SU-DHL-6 (cell line): Measurements from ENCODE around the gene DNAJC10.

ENCODE experiments used
- H2AFZ ChIP-seq: fragments of 200-600 bp; sonication (generic); 2 replicates; pipeline ENCODE4 v1.6.1; 2014; ENCODE audit warnings: low read depth, mild to moderate bottlenecking, moderate library complexity, mixed read lengths, antibody characterized with exemption, low read length; ENCODE audit not compliant: severe bottlenecking
- H3F3A ChIP-seq: fragments of 200-600 bp; shearing (Covaris generic); 2 replicates; pipeline ENCODE4 v1.6.0; 2016; ENCODE audit warnings: antibody characterized with exemption, mild to moderate bottlenecking; ENCODE audit not compliant: insufficient read depth
- H3K27ac ChIP-seq: fragments of 200-600 bp; sonication (generic); 2 replicates; pipeline ENCODE4 v1.5.1; 2016; ENCODE audit warnings: low read depth, mild to moderate bottlenecking, low read length, moderate library complexity, mixed read lengths
- H3K27me3 ChIP-seq: fragments of 200-600 bp; sonication (generic), shearing (Covaris generic); 2 replicates; pipeline ENCODE4 v1.6.0; 2014; ENCODE audit warnings: mild to moderate bottlenecking, low read length
- H3K36me3 ChIP-seq: fragments of 200-600 bp; sonication (generic); 2 replicates; pipeline ENCODE4 v1.6.1; 2014; ENCODE audit warnings: mild to moderate bottlenecking, low read length, mixed read lengths
- H3K4me2 ChIP-seq: fragments of 300-600, 200-600 bp; shearing (Covaris generic), sonication (generic); 2 replicates; pipeline ENCODE4 v1.6.0; 2014; ENCODE audit warnings: low read length, low read depth, mild to moderate bottlenecking; ENCODE audit not compliant: poor library complexity, severe bottlenecking
- H3K4me3 ChIP-seq: fragments of 200-600 bp; sonication (generic); 2 replicates; pipeline ENCODE4 v1.5.1; 2014; ENCODE audit warnings: antibody characterized with exemption, low read length, mild to moderate bottlenecking, mixed read lengths; ENCODE audit not compliant: insufficient read depth, poor library complexity, severe bottlenecking
- H3K79me2 ChIP-seq: fragments of 200-600 bp; sonication (generic); 2 replicates; pipeline ENCODE4 v1.6.1; 2014; ENCODE audit warnings: mild to moderate bottlenecking, low read length, moderate library complexity; ENCODE audit not compliant: insufficient read depth
- H3K9ac ChIP-seq: fragments of 200-600 bp; sonication (generic); 2 replicates; pipeline ENCODE4 v1.7.0; 2014; ENCODE audit warnings: mild to moderate bottlenecking, low read length
- H3K9me2 ChIP-seq: fragments of 200-600 bp; sonication (generic); replicated peaks from 2 replicates; pipeline ENCODE4 v1.6.1; 2014; ENCODE audit warnings: low read length; ENCODE audit not compliant: insufficient read depth
- H3K9me3 ChIP-seq: fragments of 200-600 bp; sonication (generic); 2 replicates; pipeline ENCODE4 v1.6.1; 2014; ENCODE audit warnings: low read length, mixed read lengths; ENCODE audit not compliant: insufficient read depth
- H4K20me1 ChIP-seq: fragments of 200-600 bp; sonication (generic); 2 replicates; pipeline ENCODE4 v1.6.1; 2014; ENCODE audit warnings: low read depth, mild to moderate bottlenecking, antibody characterized with exemption, low read length, moderate library complexity, mixed read lengths
- CTCF ChIP-seq: fragments of 200-600 bp; sonication (generic); IDR thresholded peaks from one replicate; pipeline ENCODE4 v1.5.1; 2017; ENCODE audit warnings: antibody characterized with exemption, mild to moderate bottlenecking, low read length, moderate library complexity; ENCODE audit not compliant: insufficient read depth, poor library complexity, severe bottlenecking
- EZH2phosphoT487 ChIP-seq: fragments of 200-600 bp; sonication (generic), shearing (Covaris generic); conservative IDR thresholded peaks from 2 replicates; pipeline ENCODE4 v1.6.1; 2018; ENCODE audit warnings: mild to moderate bottlenecking, antibody characterized with exemption, low read length, moderate library complexity, mixed read lengths

DNAJC10 gene

GRCh38 chr2:182758379-182758778 is 42.3 kb downstream of the DNAJC10 start:
- Histone ChIP-seq H2AFZ (no peak overlapping the region), H3K9me2 (no peaks in the 10 kb centered on the region), H3K9ac (no peak overlapping the region), H3F3A (peaks cover 16% of the 10 kb centered on the region), H3K9me3 (no peaks in the 10 kb centered on the region), H3K4me3 (no peak overlapping the region), H3K27me3 (no peaks in the 10 kb centered on the region), H3K27ac (no peak overlapping the region), H3K36me3 (peaks cover 86% of the 10 kb centered on the region), H3K4me2 (no peak overlapping the region), H3K79me2 (no peaks in the 10 kb centered on the region), H4K20me1 (0 out of 2 replicates have a peak, but pooled peaks cover 4% of the 10 kb centered on the region)
- TF ChIP-seq CTCF = no peak
- TF ChIP-seq EZH2phosphoT487 = no peak

GRCh38 chr2:182761903-182762302 is 45.8 kb downstream of the DNAJC10 start:
- Histone ChIP-seq H3F3A (peaks cover 13% of the 10 kb centered on the region; the same call in 1 of the 2 replicates), H3K9ac (no peak overlapping the region), H3K4me2 (no peak overlapping the region), H3K36me3 (peaks cover 83% of the 10 kb centered on the region), H2AFZ (no peak overlapping the region), H3K9me2 (no peaks in the 10 kb centered on the region), H3K9me3 (no peaks in the 10 kb centered on the region), H3K79me2 (no peaks in the 10 kb centered on the region), H3K4me3 (no peak overlapping the region), H3K27ac (no peak overlapping the region), H4K20me1 (no peaks in the 10 kb centered on the region), H3K27me3 (no peaks in the 10 kb centered on the region)
- TF ChIP-seq CTCF (no peak), EZH2phosphoT487 (no peak)

GRCh38 chr2:182763311-182763912 is 47.4 kb downstream of the DNAJC10 start:
- H3K27ac ChIP-seq = no peak overlapping the region
- H3K4me2 ChIP-seq = no peak overlapping the region
- H3K9ac ChIP-seq = no peak overlapping the region
- H3K9me2 ChIP-seq = no peaks in the 10 kb centered on the region
- no peak for TF ChIP-seq EZH2phosphoT487
- TF ChIP-seq CTCF = peak; percentile 35
- H3F3A ChIP-seq = peaks cover 13% of the 10 kb centered on the region; the same call in 1 of the 2 replicates
- peaks cover 3% of the 10 kb centered on the region; the same call in 1 of the 2 replicates for H3K9me3 ChIP-seq
- H3K27me3 ChIP-seq = no peaks in the 10 kb centered on the region
- H4K20me1 ChIP-seq = no peaks in the 10 kb centered on the region
- peaks cover 7% of the 10 kb centered on the region; the same call in 1 of the 2 replicates for H3K79me2 ChIP-seq
- peaks cover 77% of the 10 kb centered on the region for H3K36me3 ChIP-seq
- H3K4me3 ChIP-seq = no peak overlapping the region
- no peak overlapping the region for H2AFZ ChIP-seq
